Measurements from ENCODE around the gene NEO1.

Gene NEO1

DNA sequence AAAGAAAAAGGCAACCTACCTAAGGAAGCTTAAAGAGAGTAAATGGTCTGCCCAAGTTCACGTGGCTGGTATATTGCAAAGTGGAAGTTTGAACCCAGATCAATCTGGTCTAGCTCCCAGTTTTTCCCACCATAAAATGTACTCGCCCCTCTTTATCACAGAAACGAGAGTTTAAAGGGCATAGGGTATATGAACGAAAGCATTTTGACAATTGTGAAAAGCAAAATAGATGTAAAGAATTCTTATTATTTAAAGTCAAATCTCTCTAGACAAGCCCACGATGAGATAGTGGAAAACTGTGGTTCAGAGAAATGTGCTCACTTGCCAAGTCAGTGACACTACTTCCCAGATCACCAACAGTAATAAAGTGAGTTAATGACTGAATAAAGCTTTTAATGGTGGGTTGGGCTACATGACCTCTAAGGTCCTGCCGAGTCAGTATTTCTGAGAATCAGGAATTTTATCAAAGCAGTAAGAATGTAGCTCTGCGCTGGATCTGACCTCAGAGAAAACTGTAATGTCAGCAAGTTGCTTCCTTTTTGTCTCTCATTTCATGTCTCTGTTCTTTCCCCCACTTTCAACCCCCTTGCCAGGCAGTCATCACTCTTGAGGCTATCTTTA, 23.3 kb upstream of the NEO1 start:
- DNase-seq, result no peak

- no peak for DNase-seq
These were observed 22.1 kb upstream of the NEO1 start for GRCh38 chr15:73030122-73030679.

DNA sequence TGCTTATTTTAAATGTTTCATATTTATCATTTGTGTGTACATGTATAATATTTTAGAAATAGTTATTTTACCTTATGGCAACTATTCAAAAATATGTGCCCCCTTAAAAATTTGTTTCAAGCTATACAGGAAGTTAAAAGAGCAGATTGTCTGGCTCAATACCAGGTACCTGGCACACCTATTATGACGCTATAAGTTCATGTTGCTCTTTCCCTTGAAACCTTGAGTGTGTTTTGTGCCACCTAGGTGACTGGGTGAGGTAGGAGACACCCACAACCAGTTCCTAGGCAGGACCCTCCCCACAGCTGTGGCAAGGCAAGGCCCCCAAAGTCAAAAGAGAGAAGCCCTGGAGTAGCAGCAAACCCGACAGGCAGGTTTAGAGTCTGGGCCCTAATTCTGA, 20.6 kb upstream of the NEO1 start:
- no peak for DNase-seq

DNA sequence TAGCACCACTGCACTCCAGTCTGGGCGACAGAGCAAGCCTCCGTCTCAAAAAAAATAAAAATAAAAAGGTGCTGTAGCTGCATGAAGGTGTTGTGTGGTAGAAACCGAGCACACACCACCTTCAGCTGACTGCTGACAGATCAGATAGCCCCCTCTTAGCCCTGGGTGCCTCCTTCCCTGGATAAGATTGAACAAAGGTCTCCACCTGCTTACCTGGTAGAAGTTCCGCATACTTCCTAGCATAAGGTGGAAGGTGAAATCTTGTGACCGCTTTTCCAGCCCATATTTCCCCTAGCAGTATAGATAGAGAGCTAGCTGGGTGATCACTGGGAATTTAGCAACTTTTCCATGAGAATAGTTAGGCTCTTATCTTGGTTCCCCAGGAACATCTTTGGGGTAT, 18.7 kb upstream of the NEO1 start:
- no peak for DNase-seq

- no peak for DNase-seq
These were observed 18.0 kb upstream of the NEO1 start for GRCh38 chr15:73034221-73034620.

DNA sequence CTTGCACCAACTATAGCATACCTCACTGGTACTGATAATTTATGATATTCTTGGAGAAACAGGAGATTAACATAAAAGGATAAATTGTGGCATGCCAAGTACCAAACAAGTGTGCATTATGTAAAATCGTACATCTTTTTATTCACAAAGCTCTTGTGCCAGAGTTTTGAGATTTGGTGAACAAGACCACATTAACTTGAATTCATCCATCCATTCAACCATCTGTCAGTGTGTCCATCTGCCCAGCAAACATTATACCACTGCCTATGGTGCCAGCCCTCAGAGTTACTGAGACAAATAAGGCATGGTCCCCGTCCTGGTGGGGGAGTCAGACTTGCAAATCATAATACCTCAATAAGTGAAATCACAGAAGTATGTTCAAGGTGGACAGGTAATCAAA, 17.0 kb upstream of the NEO1 start:
- DNase-seq, result no peak

DNA sequence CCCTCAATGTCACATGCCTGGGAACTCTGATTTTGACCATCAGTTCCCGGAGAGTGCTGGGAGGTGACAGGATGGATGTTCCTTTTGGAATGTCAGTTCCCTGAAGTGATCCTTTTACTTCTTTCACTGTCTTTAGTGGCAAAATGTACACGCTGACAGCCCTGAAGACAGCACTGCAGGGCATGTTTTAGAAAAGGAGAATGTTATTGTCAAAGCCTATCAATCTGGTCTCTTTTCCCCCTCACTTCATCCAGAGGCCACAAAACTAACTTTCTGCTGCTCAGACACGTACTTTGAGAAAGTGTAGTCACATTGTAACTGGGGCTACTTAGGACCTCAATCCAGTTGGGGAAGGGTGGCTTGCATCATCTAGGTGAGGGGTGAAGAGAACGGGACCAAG, 14.0 kb upstream of the NEO1 start:
- no peak for DNase-seq

DNA sequence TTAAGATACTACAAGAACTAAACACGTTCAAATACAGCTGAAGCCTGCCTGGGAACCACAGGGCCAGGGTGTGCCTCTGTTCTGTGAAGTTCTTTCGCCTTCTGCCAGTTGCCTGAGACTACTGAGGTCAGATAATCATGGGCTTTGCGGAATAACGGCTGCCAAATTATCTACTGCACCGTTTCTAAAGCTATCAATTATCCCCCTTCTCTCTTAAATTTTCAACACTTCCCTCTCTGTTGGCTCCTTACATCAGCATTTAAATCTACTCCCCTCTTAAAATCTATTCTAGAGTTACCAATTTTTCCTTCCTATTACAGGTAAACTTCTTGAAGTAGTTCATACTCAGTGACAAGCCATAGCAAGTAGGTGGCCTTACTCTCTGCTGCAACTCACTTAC, 6.2 kb upstream of the NEO1 start:
- DNase-seq, result no peak

DNA sequence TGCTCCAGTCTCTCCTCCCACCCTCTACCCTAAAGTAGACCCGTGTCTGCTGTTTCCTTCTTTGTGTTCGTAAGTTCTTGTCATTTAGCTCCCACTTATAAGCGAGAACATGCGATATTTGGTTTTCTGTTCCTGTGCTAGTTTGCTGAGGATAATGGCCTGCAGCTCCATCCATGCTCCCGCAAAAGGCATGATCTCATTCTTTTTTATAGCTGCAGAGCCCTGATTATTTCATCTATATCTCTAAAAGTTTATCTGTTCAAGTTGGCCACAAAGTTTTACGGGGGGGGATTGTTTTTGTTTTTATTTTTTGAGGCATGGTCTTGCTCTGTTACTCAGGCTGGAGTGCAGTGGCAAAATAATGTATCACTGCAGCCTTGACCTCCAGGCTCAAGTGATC, 4.4 kb upstream of the NEO1 start:
- DNase-seq, result no peak

DNA sequence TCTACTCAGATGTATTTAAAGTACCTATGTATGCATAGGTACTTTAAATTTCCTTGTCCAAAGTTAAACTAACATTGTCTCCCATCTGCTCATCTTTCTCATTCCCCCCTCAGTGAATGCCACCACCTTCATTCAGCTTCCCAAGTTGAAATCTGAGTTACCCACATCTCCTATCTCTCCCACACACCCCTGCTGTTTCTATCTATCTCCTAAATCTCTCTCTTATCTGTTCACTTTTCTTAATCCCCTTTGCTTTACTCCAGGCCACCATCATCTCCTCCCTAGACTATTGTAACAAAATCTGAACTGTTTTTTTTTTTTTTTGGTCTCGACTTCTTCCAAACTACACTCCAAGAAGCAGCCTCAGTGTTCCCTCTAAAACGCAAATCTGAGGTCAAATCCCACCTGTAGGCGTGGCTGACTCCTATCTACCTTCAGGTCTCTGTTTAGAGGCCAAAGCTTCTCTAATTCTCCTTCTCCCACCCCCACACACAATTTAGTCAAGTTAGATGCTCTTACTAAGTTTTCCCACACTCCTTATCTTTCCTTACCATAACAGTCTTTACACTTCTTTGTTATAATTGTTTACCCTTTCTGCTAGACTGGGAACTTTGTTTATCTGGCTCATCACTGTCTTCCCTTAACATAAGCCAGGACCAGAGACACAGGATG, 3.5 kb upstream of the NEO1 start:
- no peak for DNase-seq

DNA sequence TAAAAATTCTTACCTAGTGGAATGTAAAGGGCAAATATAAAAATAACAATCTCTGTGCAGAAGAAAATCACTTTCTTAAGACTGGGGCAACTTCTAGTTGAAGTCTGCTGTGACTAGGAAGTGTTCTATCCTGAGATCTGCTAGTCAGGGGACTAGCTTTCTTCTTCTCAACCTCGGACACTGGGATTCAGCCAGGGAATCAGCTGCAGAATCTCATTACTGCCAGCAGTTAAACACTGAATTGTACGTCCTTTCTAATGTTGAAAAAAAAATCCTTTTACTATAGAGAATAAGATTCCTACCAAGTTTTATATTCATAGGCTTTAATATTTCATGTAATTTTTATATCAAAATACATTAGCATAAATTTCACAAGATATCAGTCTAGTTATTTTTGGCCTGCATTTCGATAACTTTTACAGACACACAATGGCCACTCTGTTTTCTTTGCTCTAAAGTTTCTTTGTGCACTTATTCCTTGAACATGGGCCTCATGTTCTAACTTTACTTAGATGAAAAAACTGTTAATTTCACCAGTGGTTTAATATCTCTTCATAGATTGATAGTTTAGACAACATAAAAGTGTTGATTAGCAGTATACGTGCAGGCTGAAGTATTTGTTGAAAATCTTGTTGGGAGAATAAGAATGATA, 2.6 kb upstream of the NEO1 start:
- no peak for DNase-seq

- no peak for DNase-seq
These were observed 1.5 kb upstream of the NEO1 start for GRCh38 chr15:73050561-73051295.

DNA sequence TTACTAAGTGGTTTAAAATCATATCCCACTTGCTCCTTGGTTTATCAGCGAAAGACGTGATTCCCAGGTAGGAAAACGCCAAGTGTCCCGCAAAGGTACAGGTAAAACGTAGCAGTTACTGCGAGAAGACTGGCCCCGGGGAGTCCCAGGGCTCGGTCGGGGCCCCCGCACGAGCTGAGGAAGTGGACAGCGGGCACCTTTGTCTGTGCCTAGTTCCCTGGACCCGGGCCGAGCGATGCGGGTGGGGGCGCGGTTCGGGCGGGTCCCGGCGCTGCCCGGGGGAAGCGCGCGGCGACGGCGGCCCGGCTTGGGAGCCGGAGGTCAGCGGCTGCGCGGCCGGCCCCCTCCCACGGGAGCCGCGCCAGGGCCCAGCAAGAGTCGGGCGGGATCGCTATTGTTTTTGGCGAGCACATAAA, 864 bp upstream of the NEO1 start:
- DNase-seq, result no peak

GRCh38 chr15:73052653-73053397, 562 bp downstream of the NEO1 start:
- DNase-seq, result peak; percentile 15

- DNase-seq, result no peak
These were observed 1.1 kb downstream of the NEO1 start for GRCh38 chr15:73053398-73053723.

GRCh38 chr15:73054417-73054953, 2.2 kb downstream of the NEO1 start:
- DNase-seq, result no peak

GRCh38 chr15:73056460-73056859, 4.2 kb downstream of the NEO1 start:
- no peak for DNase-seq

- no peak for DNase-seq
These were observed 6.2 kb downstream of the NEO1 start for GRCh38 chr15:73058437-73058836.

GRCh38 chr15:73065114-73065513, 12.9 kb downstream of the NEO1 start:
- no peak for DNase-seq

DNA sequence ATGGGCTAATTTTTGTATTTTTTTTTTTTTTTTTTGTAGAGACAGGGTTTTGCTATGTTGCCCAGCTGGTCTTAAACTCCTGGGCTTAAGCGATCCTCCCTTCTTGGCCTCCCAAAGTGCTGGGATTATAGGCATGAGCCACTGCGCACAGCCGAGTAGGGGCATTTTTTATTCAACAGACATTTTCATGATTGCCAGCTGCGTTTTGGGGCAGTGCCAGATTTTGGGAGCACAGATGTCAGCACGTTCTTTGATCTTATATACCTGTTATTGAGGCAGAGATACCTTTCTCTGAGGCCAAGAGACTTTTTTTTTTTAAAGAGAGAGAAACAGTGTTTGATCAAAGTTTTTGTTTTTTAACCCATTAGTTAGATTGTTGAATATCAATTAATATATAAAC, 16.8 kb downstream of the NEO1 start:
- DNase-seq, result no peak

DNA sequence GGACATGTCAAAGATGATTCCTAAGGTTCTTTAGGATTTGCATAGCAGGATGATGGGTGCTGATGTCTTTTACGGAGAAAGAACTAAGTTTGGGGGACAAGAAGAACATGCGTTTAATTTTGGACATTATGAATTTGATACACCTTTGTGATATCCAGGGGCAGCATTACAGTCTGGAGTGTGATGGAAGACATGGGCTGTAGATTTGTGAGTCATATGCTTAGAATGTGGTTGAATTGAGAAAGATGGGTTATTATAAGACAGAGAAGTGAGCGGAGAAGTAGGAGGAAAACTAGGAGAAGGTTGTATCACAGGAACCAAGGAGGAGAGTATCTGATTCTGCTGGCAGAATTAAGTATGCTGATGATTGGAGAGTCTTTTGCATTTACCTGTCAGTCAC, 20.6 kb downstream of the NEO1 start:
- DNase-seq, result no peak

DNA sequence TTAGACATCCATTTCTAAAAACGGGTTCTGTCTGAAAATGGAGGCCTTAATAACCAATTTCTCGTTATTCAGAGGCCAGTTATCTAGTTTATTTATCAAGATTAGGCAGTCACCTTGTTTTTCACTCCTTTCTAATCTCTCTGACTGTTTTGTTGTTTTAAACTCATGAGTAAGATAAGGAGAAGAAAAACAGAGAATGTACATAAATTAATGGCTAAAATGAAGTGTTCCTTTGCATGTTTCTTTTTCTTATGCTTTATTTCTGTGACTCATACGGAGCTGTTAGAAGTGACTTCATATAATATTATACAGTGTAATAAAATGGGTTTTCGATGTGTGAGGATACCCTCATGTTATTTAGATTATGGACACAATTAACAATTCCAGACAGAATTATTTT, 22.0 kb downstream of the NEO1 start:
- no peak for DNase-seq

All from EL (cell line).